ENCODE results near the gene KSR1. TPM values are rescaled to one million over a fixed set of nuclear protein-coding genes. Genes with fewer than 3 reads are reported as not detected.
"Not testable (repeated sequence)": the region's sequence is repeated elsewhere in the genome, so short reads cannot be mapped to it uniquely, and the experiment has no call there.

Gene KSR1
- total and polyA plus RNA-seq, 9 of the 15 experiments (the other 6 are each of a cell fraction or from before 2014, with no cell fraction given) = 1.4 to 51.7 (median 18.4) TPM

GRCh38 chr17:27651411-27652345 lies 195.4 kb downstream of the KSR1 start (continued):
- TF ChIP-seq TOE1 (IDR thresholded peaks at IDR 0.05; ENCODE audit: borderline replicate concordance) = no peak
- no peak for TF ChIP-seq TOE1 (CRISPR knock-in tag; IDR thresholded peaks at IDR 0.05; ENCODE audit: borderline replicate concordance, low read depth)
- TF ChIP-seq DNMT1 (IDR thresholded peaks at IDR 0.05) = no peak
- TF ChIP-seq FOXJ3 (CRISPR knock-in tag; IDR thresholded peaks at IDR 0.05) = no peak
- no peak for TF ChIP-seq TBL1XR1 (IDR thresholded peaks at IDR 0.05; ENCODE audit: low read length in 2 of 2)
- TF ChIP-seq PBX2 (CRISPR knock-in tag; IDR thresholded peaks at IDR 0.05; ENCODE audit: low read depth) = no peak
- 0 out of 2 replicates have a peak, but pooled peaks have one; percentile 13 for TF ChIP-seq PBX2 (tag; conservative IDR thresholded peaks at IDR 0.05; ENCODE audit: low read depth)
- no peak for TF ChIP-seq ETV5 (CRISPR knock-in tag; IDR thresholded peaks at IDR 0.05; ENCODE audit: low read depth)
- no peak for TF ChIP-seq IFI16 (CRISPR knock-in tag; IDR thresholded peaks at IDR 0.05)

- POLR2A ChIA-PET; ATAC-seq; H3K4me3 ChIP-seq; H3K27me3 ChIP-seq (ENCODE audit: control insufficient read depth in 2 of 2, insufficient read depth in 2 of 2, low read length in 2 of 2); H3K9me3 ChIP-seq (replicated peaks; ENCODE audit: control insufficient read depth, insufficient read depth, low read depth, low read length); H3K9me1 ChIP-seq (ENCODE audit: control insufficient read depth, insufficient read depth, low read length); H3K36me3 ChIP-seq (ENCODE audit: control insufficient read depth, insufficient read depth, low read length); H3K4me2 ChIP-seq (ENCODE audit: insufficient read depth, low read length); H3K79me2 ChIP-seq (ENCODE audit: control insufficient read depth, insufficient read depth, low read length); FAIRE-seq; H3K9ac ChIP-seq (ENCODE audit: insufficient read depth in 1 of 2, low read depth in 2 of 2, low read length in 2 of 2); H2AFZ ChIP-seq (ENCODE audit: low read depth, low read length); H3K27ac ChIP-seq (ENCODE audit: extremely low read depth, low read depth, low read length); H4K20me1 ChIP-seq (replicated peaks; ENCODE audit: control insufficient read depth, insufficient read depth, low read length); DNase-seq (ENCODE audit: extremely low read depth in 1 of 4, low spot score in 3 of 4); BruUV-seq (replicated peaks): not testable (repeated sequence)
- peaks cover 7 to 26% of the 10 kb centered on the region in 2 experiments; a peak in 4 of 5 replicates for H3K4me1 ChIP-seq (replicated peaks in 1 of 2; ENCODE audit: control insufficient read depth in 2 of 2, insufficient read depth in 2 of 2, low read length in 2 of 2)
- intact Hi-C loops (cut with micrococcal nuclease) = loop anchor here (5.0 kb wide), 1 partner anchor 301 kb away; no protein-coding TSS in a partner anchor
- WGBS (ENCODE audit: insufficient coverage, low coverage, missing lambda C conversion rate) = 49% methylated on average over 3 of the region's 9 CpGs
- CTCF ChIA-PET (ENCODE audit: low intra/inter-chr PET ratio) = interaction anchor here (1.8 to 2.6 kb wide), 3 partner anchors 103 to 227 kb away, joined by 6 to 28 read pairs (median 19); no protein-coding TSS in a partner anchor
- in situ Hi-C loops (cut with MboI) = loop anchor here (5.0 to 10.0 kb wide), 2 partner anchors 46 to 419 kb away; no protein-coding TSS in a partner anchor
These were observed 197.3 kb downstream of the KSR1 start for GRCh38 chr17:27653449-27653971.
